Measurements from ENCODE around the gene MYO1B. TPM values are rescaled to one million over a fixed set of nuclear protein-coding genes. Genes with fewer than 3 reads are reported as not detected.

MYO1B gene
- total RNA-seq, 1 experiment from 2014 or later: 93.0 TPM

DNA sequence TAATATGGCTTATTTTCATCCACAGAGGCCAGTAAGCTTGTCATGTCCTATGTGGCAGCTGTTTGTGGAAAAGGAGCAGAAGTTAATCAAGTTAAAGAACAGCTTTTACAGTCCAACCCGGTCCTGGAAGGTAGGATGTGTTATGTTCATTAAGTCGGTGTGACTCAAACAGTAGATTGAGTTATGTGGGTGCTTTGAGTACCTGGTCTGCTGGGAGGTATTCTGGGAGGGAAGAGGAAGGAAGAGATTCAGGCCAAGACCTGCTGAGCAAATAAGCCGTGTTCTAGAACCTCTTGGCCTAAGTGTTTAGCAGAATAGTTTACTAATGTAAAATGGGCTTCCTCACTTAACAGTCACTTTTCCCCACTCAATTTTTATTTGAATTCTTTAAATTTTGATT is 96.2 kb downstream of the MYO1B start:
- H4K20me1 ChIP-seq (ENCODE audit: low read length): 0 out of 2 replicates have a peak, but pooled peaks cover 4% of the 10 kb centered on the region
- no peak overlapping the region for H2AFZ ChIP-seq (ENCODE audit: low read length)
- ChIA-PET POLR2A (ENCODE audit: unreplicated experiment) (no interaction called here), CTCF (no interaction called here)
- peaks cover 5% of the 10 kb centered on the region; the same call in 1 of the 2 replicates for H3K4me1 ChIP-seq (ENCODE audit: insufficient read depth, low read length)
- H3K27ac ChIP-seq (ENCODE audit: low read length): no peak overlapping the region
- no peaks in the 10 kb centered on the region for H3F3A ChIP-seq (ENCODE audit: low read length, unreplicated experiment)
- no peaks in the 10 kb centered on the region for H3K9me3 ChIP-seq (ENCODE audit: low read length)
- H3K4me2 ChIP-seq (ENCODE audit: low read length): no peak overlapping the region
- ATAC-seq: no peak
- H3K4me3 ChIP-seq (ENCODE audit: low read length): no peak overlapping the region
- no peaks in the 10 kb centered on the region for H3K27me3 ChIP-seq (ENCODE audit: low read length)
- BruUV-seq (replicated peaks): no TSS peak
- intact Hi-C loops (cut with micrococcal nuclease): no loop called here
- DNase-seq: no peak
- H3K9ac ChIP-seq (ENCODE audit: low read length): no peak overlapping the region
- peaks cover 8% of the 10 kb centered on the region; the same call in 1 of the 2 replicates for H3K36me3 ChIP-seq (ENCODE audit: low read depth, low read length)
- H3K9me2 ChIP-seq (replicated peaks; ENCODE audit: low read length): no peaks in the 10 kb centered on the region
- TF ChIP-seq EZH2phosphoT487 (IDR thresholded peaks at IDR 0.05; ENCODE audit: borderline replicate concordance, low read length) (no peak), EZH2 (IDR thresholded peaks at IDR 0.05; ENCODE audit: low read length, unreplicated experiment) (no peak)
- TF ChIP-seq, protein P1, sequence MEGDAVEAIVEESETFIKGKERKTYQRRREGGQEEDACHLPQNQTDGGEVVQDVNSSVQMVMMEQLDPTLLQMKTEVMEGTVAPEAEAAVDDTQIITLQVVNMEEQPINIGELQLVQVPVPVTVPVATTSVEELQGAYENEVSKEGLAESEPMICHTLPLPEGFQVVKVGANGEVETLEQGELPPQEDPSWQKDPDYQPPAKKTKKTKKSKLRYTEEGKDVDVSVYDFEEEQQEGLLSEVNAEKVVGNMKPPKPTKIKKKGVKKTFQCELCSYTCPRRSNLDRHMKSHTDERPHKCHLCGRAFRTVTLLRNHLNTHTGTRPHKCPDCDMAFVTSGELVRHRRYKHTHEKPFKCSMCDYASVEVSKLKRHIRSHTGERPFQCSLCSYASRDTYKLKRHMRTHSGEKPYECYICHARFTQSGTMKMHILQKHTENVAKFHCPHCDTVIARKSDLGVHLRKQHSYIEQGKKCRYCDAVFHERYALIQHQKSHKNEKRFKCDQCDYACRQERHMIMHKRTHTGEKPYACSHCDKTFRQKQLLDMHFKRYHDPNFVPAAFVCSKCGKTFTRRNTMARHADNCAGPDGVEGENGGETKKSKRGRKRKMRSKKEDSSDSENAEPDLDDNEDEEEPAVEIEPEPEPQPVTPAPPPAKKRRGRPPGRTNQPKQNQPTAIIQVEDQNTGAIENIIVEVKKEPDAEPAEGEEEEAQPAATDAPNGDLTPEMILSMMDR (conservative IDR thresholded peaks at IDR 0.05; ENCODE audit: low read depth, low read length): no peak
- 0 out of 2 replicates have a peak, but pooled peaks cover 8% of the 10 kb centered on the region for H3K79me2 ChIP-seq (ENCODE audit: low read length)

DNA sequence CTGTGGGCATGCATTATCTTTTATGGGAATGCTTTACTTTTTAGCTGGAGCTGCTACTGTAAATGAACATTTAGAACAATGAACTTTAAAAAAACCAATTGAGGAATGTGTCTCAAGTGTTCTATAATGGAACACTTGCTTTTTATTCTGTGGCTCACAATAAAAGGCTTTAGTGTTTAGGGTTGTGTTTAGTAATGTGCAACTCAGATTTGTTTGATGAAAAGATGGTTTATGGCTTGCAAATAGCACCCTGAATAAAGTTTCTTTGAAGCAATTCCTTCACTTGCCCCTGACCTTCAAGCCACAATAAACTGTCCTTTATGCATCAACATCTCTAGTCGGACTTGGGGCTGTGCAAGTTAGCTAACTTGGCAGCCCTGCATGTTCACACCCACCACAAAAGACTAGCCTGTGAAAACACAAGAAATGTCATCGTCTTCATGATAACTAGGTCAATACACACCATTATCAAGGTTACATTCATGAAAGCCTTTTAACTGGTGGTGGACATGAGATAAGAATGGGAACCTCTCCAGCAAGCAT is 98.7 kb downstream of the MYO1B start:
- BruUV-seq (replicated peaks): no TSS peak
- no peak for ATAC-seq

More for the DNA sequence above, 98.7 kb downstream of the MYO1B start:
- CTCF ChIA-PET: no interaction called here
- intact Hi-C loops (cut with micrococcal nuclease): no loop called here
- no peak overlapping the region for H3K9ac ChIP-seq (ENCODE audit: low read length)
- no peaks in the 10 kb centered on the region for H3K9me2 ChIP-seq (replicated peaks; ENCODE audit: low read length)
- no peaks in the 10 kb centered on the region for H3K9me3 ChIP-seq (ENCODE audit: low read length)
- no peaks in the 10 kb centered on the region for H3F3A ChIP-seq (ENCODE audit: low read length, unreplicated experiment)
- TF ChIP-seq EZH2 (IDR thresholded peaks at IDR 0.05; ENCODE audit: low read length, unreplicated experiment): no peak
- TF ChIP-seq, protein P1 (conservative IDR thresholded peaks at IDR 0.05; ENCODE audit: low read depth, low read length): no peak
- TF ChIP-seq EZH2phosphoT487 (IDR thresholded peaks at IDR 0.05; ENCODE audit: borderline replicate concordance, low read length): no peak
- H2AFZ ChIP-seq (ENCODE audit: low read length): no peak overlapping the region
- POLR2A ChIA-PET (ENCODE audit: unreplicated experiment): no interaction called here
- H3K4me1 ChIP-seq (ENCODE audit: insufficient read depth, low read length): peaks cover 5% of the 10 kb centered on the region; the same call in 1 of the 2 replicates
- H3K27me3 ChIP-seq (ENCODE audit: low read length): no peaks in the 10 kb centered on the region
- no peaks in the 10 kb centered on the region for H4K20me1 ChIP-seq (ENCODE audit: low read length)
- no peak for DNase-seq
- no peak overlapping the region for H3K4me3 ChIP-seq (ENCODE audit: low read length)
- H3K36me3 ChIP-seq (ENCODE audit: low read depth, low read length): peaks cover 20% of the 10 kb centered on the region; the same call in 1 of the 2 replicates
- H3K27ac ChIP-seq (ENCODE audit: low read length): no peak overlapping the region
- H3K79me2 ChIP-seq (ENCODE audit: low read length): 0 out of 2 replicates have a peak, but pooled peaks cover 3% of the 10 kb centered on the region
- H3K4me2 ChIP-seq (ENCODE audit: low read length): no peak overlapping the region

Measured in PC-3 (cell line).